T-cell (primary cell): ENCODE measurements around the gene NSUN4. TPM values are rescaled to one million over a fixed set of nuclear protein-coding genes. Genes with fewer than 3 reads are reported as not detected.
A peak's percentile ranks its signal among the peaks of the same experiment; 100 is the strongest.

Experiments
- ATAC-seq, 4 experiments: fragments of 200-7000 bp in 3 of 4; fragments of 150-1000 bp in 1 of 4; cut with Tn5 transposase; replicated peaks in 1 of 4; 1 replicate in 3 of 4; 2 replicates in 1 of 4; pipeline ENCODE4 v1.10.0; 2021; ENCODE audit warnings: moderate library complexity in 3 of 4, mild to moderate bottlenecking in 2 of 4, moderate number of reproducible peaks in 1 of 4
- CTCF ChIA-PET, 2 donors: fragments of 300-600 bp; sonication (Branson Sonifier 250); formaldehyde crosslinking; loops; one replicate each; lab custom pipeline; 2022; ENCODE audit warnings: antibody characterized with exemption in 2 of 2; lab: Charles Lee
- POLR2A ChIA-PET, 2 donors: fragments of 300-600 bp; sonication (Branson Sonifier 250); formaldehyde crosslinking; loops; one replicate each; lab custom pipeline; 2022; ENCODE audit warnings: antibody characterized with exemption in 2 of 2; lab: Charles Lee
- DNase-seq, 35 experiments: peaks; one replicate each; pipeline versions ENCODE4 v3.0.0 to v3.0.0-alpha.2; 2013 to 2023
- H3K27ac ChIP-seq: one replicate; pipeline ENCODE4 v1.5.1; 2013; ENCODE audit warnings: low read length
- H3K27me3 ChIP-seq, 2 experiments: replicated peaks in 1 of 2; 1 replicate in 1 of 2; 2 replicates in 1 of 2; pipeline versions ENCODE4 v1.6.1 to v1.7.0; 2013; ENCODE audit warnings: low read length in 1 of 2, mixed read lengths in 1 of 2; ENCODE audit not compliant: control insufficient read depth in 2 of 2, insufficient read depth in 2 of 2; ENCODE audit errors: extremely low read depth in 1 of 2
- H3K36me3 ChIP-seq, 2 donors: 1 replicate in 1 of 2; 2 replicates in 1 of 2; pipeline versions ENCODE4 v1.6.1 to v1.7.0; 2013; ENCODE audit warnings: low read length in 1 of 2; ENCODE audit not compliant: control insufficient read depth in 2 of 2, insufficient read depth in 1 of 2; ENCODE audit errors: extremely low read depth in 1 of 2
- H3K4me1 ChIP-seq, 2 experiments: 1 replicate in 1 of 2; 2 replicates in 1 of 2; pipeline versions ENCODE4 v1.6.1 to v1.7.0; 2013; ENCODE audit warnings: low read length in 2 of 2, mixed read lengths in 1 of 2; ENCODE audit not compliant: insufficient read depth in 2 of 2, control insufficient read depth in 1 of 2; ENCODE audit errors: extremely low read depth in 1 of 2
- H3K4me3 ChIP-seq, 2 donors: 1 replicate in 1 of 2; 2 replicates in 1 of 2; pipeline versions ENCODE4 v1.5.1 to v1.7.0; 2013; ENCODE audit warnings: mild to moderate bottlenecking in 2 of 2, low read length in 1 of 2, moderate library complexity in 1 of 2; ENCODE audit not compliant: control insufficient read depth in 1 of 2; ENCODE audit errors: extremely low read depth in 1 of 2
- H3K9me3 ChIP-seq: 2 replicates; pipeline ENCODE4 v1.7.0; 2013
- H3K27ac Mint-ChIP-seq, 2 donors: one replicate each; pipeline ENCODE4 v1.8.0; 2020 to 2021; ENCODE audit warnings: mild to moderate bottlenecking in 2 of 2, mixed read lengths in 2 of 2
- H3K27me3 Mint-ChIP-seq, 2 donors: one replicate each; pipeline ENCODE4 v1.8.0; 2021 to 2022; ENCODE audit warnings: mixed read lengths in 2 of 2
- H3K36me3 Mint-ChIP-seq: one replicate; pipeline ENCODE4 v1.8.0; 2021; ENCODE audit warnings: mixed read lengths
- H3K4me1 Mint-ChIP-seq, 3 donors: one replicate each; pipeline ENCODE4 v1.8.0; 2020 to 2022; ENCODE audit warnings: mixed read lengths in 3 of 3, mild to moderate bottlenecking in 1 of 3
- H3K4me3 Mint-ChIP-seq, 3 donors: one replicate each; pipeline ENCODE4 v1.8.0; 2020 to 2022; ENCODE audit warnings: mild to moderate bottlenecking in 3 of 3, mixed read lengths in 3 of 3, moderate library complexity in 3 of 3
- H3K9me3 Mint-ChIP-seq, 3 donors: one replicate each; pipeline ENCODE4 v1.8.0; 2020 to 2022; ENCODE audit warnings: mixed read lengths in 3 of 3
- WGBS: methylation state at CpG from one replicate; pipeline ENCODE4 v1.1.5; 2013; ENCODE audit warnings: missing lambda C conversion rate; ENCODE audit not compliant: insufficient coverage; 5-methylcytosine and 5-hydroxymethylcytosine counted together
- total RNA-seq, 35 experiments: library from RNA in 6 of 35; stranded (reverse) in 6 of 35; fragments of 120-200 nt in 1 of 35; gene quantifications; one replicate each; pipeline versions ENCODE4 v1.2.1 to v1.2.4 and lab custom pipeline; 2013 to 2026

Gene NSUN4
- total RNA-seq (10 to 100 TPM; 24.4 to 29.3 (median 25.0) TPM), total RNA-seq (lab: John Stamatoyannopoulos, UW) (22.1 to 61.1 (median 31.9) reads per million in 29 experiments)
- 14.5 TPM for total RNA-seq (2013)

GRCh38 chr1:46340404-46341221 lies at the start of gene NSUN4:
TSS of gene NSUN4 (plus strand) at chr1:46340807. CDS start at chr1:46340827, 20 bp downstream.
- peak within 1 kb of the TSS; percentile 98 for H3K27ac ChIP-seq
- Mint-ChIP-seq H3K27ac (peak within 1 kb of the TSS; percentile 98 to 99), H3K27me3 (no peaks in the 10 kb centered on the region), H3K9me3 (no peaks in the 10 kb centered on the region), H3K4me1 (peaks cover 42 to 51% (median 44%) of the 10 kb centered on the region in 3 donors), H3K36me3 (peaks cover 19% of the 10 kb centered on the region), H3K4me3 (peak within 1 kb of the TSS; percentile 93 to 100 (median 99))
- 2% methylated on average over 43 of the region's 53 CpGs for WGBS
- no peaks in the 10 kb centered on the region for H3K27me3 ChIP-seq
- H3K9me3 ChIP-seq, result no peaks in the 10 kb centered on the region
- H3K4me3 ChIP-seq, result peak within 1 kb of the TSS; percentile 61 to 90
- peaks cover 2 to 27% of the 10 kb centered on the region in 2 experiments for H3K4me1 ChIP-seq
- ATAC-seq, result peak; percentile 86 to 95 (median 94)
- peaks cover 0 to 23% of the 10 kb centered on the region in 2 donors for H3K36me3 ChIP-seq
- DNase-seq, result peak; percentile 62 to 93 (median 84)
- POLR2A ChIA-PET, result interaction anchor here (0.6 to 1.8 kb wide), 4 partner anchors 37 to 1706 kb away, joined by 4 to 7 read pairs (median 4); partner anchors contain the start of genes LRRC41 (in 2 of the 2) and UQCRH (in 2 of the 2)
- CTCF ChIA-PET, result interaction anchor here (0.6 to 1.8 kb wide), 9 partner anchors 8 to 391 kb away, joined by 3 to 9 read pairs (median 3); partner anchors contain the start of gene RAD54L (in 1 of the 2)

- H3K9me3 Mint-ChIP-seq, result no peaks in the 10 kb centered on the region
- no peaks in the 10 kb centered on the region for H3K27me3 Mint-ChIP-seq
- no peak overlapping the region for H3K4me3 Mint-ChIP-seq
- Histone ChIP-seq H3K36me3 (peaks cover 10 to 26% of the 10 kb centered on the region in 2 donors), H3K9me3 (no peaks in the 10 kb centered on the region), H3K4me3 (no peak overlapping the region), H3K4me1 (no peaks in the 10 kb centered on the region), H3K27me3 (no peaks in the 10 kb centered on the region), H3K27ac (no peak overlapping the region)
- ChIA-PET CTCF (interaction anchor here in 1 of 2 donors (0.6 kb wide), 1 partner anchor 16 kb away, joined by 3 read pairs; no protein-coding TSS in a partner anchor), POLR2A (no interaction called here)
- peaks cover 29% of the 10 kb centered on the region for H3K36me3 Mint-ChIP-seq
- no peak overlapping the region for H3K27ac Mint-ChIP-seq
- 100% methylated on average over 1 of the region's 2 CpGs for WGBS
- peaks cover 1 to 8% (median 2%) of the 10 kb centered on the region in 3 donors for H3K4me1 Mint-ChIP-seq
- DNase-seq, result no peak
- no peak for ATAC-seq
Measured at GRCh38 chr1:46295306-46295705, 45.3 kb upstream of the NSUN4 start.

- no peak for ATAC-seq
- POLR2A ChIA-PET, result no interaction called here
- peaks cover 0 to 19% of the 10 kb centered on the region in 2 experiments for H3K4me1 ChIP-seq
- no peaks in the 10 kb centered on the region for H3K9me3 ChIP-seq
- Mint-ChIP-seq H3K4me3 (no peak overlapping the region), H3K27ac (peak overlapping the region in 1 of 2 donors; percentile 45), H3K9me3 (no peaks in the 10 kb centered on the region), H3K4me1 (peaks cover 15 to 21% (median 16%) of the 10 kb centered on the region in 3 donors), H3K27me3 (no peaks in the 10 kb centered on the region), H3K36me3 (peaks cover 29% of the 10 kb centered on the region)
- peaks cover 10 to 26% of the 10 kb centered on the region in 2 donors for H3K36me3 ChIP-seq
- H3K27ac ChIP-seq, result no peak overlapping the region
- no peak overlapping the region for H3K4me3 ChIP-seq
- no peak for DNase-seq
- no peaks in the 10 kb centered on the region for H3K27me3 ChIP-seq
- CTCF ChIA-PET, result interaction anchor here in 1 of 2 donors (0.7 kb wide), 1 partner anchor 399 kb away, joined by 6 read pairs; no protein-coding TSS in a partner anchor
Measured at GRCh38 chr1:46298387-46298786, 42.2 kb upstream of the NSUN4 start.

DNA sequence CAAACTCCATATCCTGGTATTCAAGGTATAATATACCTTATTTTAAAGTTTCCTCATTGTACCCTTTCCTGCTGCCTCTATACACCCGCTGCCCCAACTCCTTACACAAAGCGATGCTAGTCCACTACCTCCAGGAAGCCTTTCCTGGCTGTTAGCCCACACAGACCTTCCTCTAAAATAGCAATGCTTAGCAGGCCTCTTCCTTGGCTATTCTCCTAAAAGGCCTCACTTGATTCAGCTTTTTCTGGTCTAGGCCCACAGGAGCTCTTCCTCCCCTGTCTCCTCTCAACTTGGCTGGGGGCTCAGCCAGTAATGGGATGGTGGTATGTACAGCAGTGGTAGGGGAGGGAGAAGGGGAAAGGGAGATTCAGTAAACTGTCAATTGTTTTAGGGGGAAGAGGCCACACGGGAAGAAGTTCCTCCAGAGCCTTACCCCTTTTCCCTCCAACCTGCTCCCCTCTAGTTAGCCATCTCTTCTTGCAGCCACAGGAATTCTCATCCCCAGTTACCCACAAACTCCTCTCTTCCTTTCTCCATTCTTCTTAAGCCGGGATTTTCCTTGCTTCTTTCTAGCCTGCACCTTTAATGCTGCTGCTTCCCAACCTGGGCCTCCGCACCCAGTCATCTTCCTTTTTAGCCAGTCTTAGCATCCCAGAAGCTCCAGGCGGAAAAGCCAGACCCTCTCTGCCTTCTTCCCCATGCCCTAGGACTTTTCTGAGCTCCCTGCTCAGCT lies 39.8 kb upstream of the NSUN4 start:
- H3K27ac ChIP-seq, result no peak overlapping the region
- no peaks in the 10 kb centered on the region for H3K9me3 Mint-ChIP-seq
- no peaks in the 10 kb centered on the region for H3K27me3 Mint-ChIP-seq
- peaks cover 21% of the 10 kb centered on the region for H3K36me3 Mint-ChIP-seq
- peak overlapping the region; percentile 94 to 98 (median 96) for H3K4me3 Mint-ChIP-seq
- peak overlapping the region; percentile 15 to 24 for H3K27ac Mint-ChIP-seq
- CTCF ChIA-PET, result no interaction called here
- POLR2A ChIA-PET, result no interaction called here
- no peaks in the 10 kb centered on the region for H3K9me3 ChIP-seq
- WGBS, result 97% methylated on average over 5 of the region's 6 CpGs
- no peak overlapping the region for H3K4me3 ChIP-seq
- H3K4me1 Mint-ChIP-seq, result peaks cover 32 to 40% (median 33%) of the 10 kb centered on the region in 3 donors
- DNase-seq (no peak), ATAC-seq (no peak)
- H3K27me3 ChIP-seq, result no peaks in the 10 kb centered on the region
- H3K4me1 ChIP-seq, result peaks cover 7 to 38% of the 10 kb centered on the region in 2 experiments
- H3K36me3 ChIP-seq, result peaks cover 3 to 19% of the 10 kb centered on the region in 2 donors

- ChIA-PET POLR2A (no interaction called here), CTCF (no interaction called here)
- H3K4me3 ChIP-seq, result peak overlapping the region; percentile 79 to 84
- H3K4me3 Mint-ChIP-seq, result peak overlapping the region; percentile 94 to 98 (median 96)
- no peaks in the 10 kb centered on the region for H3K9me3 Mint-ChIP-seq
- H3K27me3 Mint-ChIP-seq, result no peaks in the 10 kb centered on the region
- H3K4me1 Mint-ChIP-seq, result peaks cover 36 to 46% (median 38%) of the 10 kb centered on the region in 3 donors
- H3K36me3 Mint-ChIP-seq, result peaks cover 17% of the 10 kb centered on the region
- peaks cover 3 to 16% of the 10 kb centered on the region in 2 donors for H3K36me3 ChIP-seq
- no peak overlapping the region for H3K27ac ChIP-seq
- ATAC-seq (no peak), DNase-seq (peak in 1 of 35 experiments; percentile 7)
- H3K27me3 ChIP-seq, result no peaks in the 10 kb centered on the region
- H3K9me3 ChIP-seq, result no peaks in the 10 kb centered on the region
- peak overlapping the region; percentile 15 to 39 for H3K27ac Mint-ChIP-seq
- 48% methylated on average over 17 of the region's 17 CpGs for WGBS
- H3K4me1 ChIP-seq, result peaks cover 7 to 42% of the 10 kb centered on the region in 2 experiments
Measured at GRCh38 chr1:46301406-46301807, 39.2 kb upstream of the NSUN4 start.
